Measurements from ENCODE around the gene WWTR1. TPM values are rescaled to one million over a fixed set of nuclear protein-coding genes. Genes with fewer than 3 reads are reported as not detected.

WWTR1 gene
- total and polyA plus RNA-seq, 2 donors from 2014 or later, result 23.3 to 117 TPM

GRCh38 chr3:149570016-149570415 lies 87.8 kb downstream of the WWTR1 start:
- intact Hi-C loops (cut with DNase I), result no loop called here
- TF ChIP-seq CTCF (IDR thresholded peaks at IDR 0.05; ENCODE audit: borderline replicate concordance, extremely low read depth, insufficient read depth), result no peak
- no peaks in the 10 kb centered on the region for H3K36me3 ChIP-seq (ENCODE audit: control insufficient read depth in 2 of 3, insufficient read depth in 3 of 3, low read length in 3 of 3)
- H3K4me1 ChIP-seq (ENCODE audit: control insufficient read depth in 2 of 3, insufficient read depth in 2 of 3, low read depth in 1 of 3, low read length in 3 of 3), result peaks cover 0 to 16% (median 12%) of the 10 kb centered on the region in 3 donors
- no peaks in the 10 kb centered on the region for H3K9me3 ChIP-seq (ENCODE audit: control insufficient read depth in 2 of 3, insufficient read depth in 1 of 3, low read length in 3 of 3)
- FAIRE-seq (no peak), DNase-seq (no peak)
- no peak overlapping the region for H3K27ac ChIP-seq (ENCODE audit: low read depth in 2 of 2, low read length in 2 of 2)
- no peak overlapping the region for H3K4me3 ChIP-seq (ENCODE audit: low read length in 3 of 3)
- H3K27me3 ChIP-seq (ENCODE audit: control insufficient read depth, insufficient read depth, low read length), result no peaks in the 10 kb centered on the region
- no peak overlapping the region for H3K9ac ChIP-seq (ENCODE audit: low read length in 3 of 3)

GRCh38 chr3:149567381-149567780 lies 90.4 kb downstream of the WWTR1 start:
- Histone ChIP-seq H3K27me3 (ENCODE audit: control insufficient read depth, insufficient read depth, low read length) (no peaks in the 10 kb centered on the region), H3K9ac (ENCODE audit: low read length in 3 of 3) (no peak overlapping the region), H3K4me3 (ENCODE audit: low read length in 3 of 3) (no peak overlapping the region), H3K27ac (ENCODE audit: low read depth in 2 of 2, low read length in 2 of 2) (no peak overlapping the region), H3K4me1 (ENCODE audit: control insufficient read depth in 2 of 3, insufficient read depth in 2 of 3, low read depth in 1 of 3, low read length in 3 of 3) (peaks cover 0 to 12% (median 7%) of the 10 kb centered on the region in 3 donors), H3K36me3 (ENCODE audit: control insufficient read depth in 2 of 3, insufficient read depth in 3 of 3, low read length in 3 of 3) (no peaks in the 10 kb centered on the region), H3K9me3 (ENCODE audit: control insufficient read depth in 2 of 3, insufficient read depth in 1 of 3, low read length in 3 of 3) (no peaks in the 10 kb centered on the region)
- intact Hi-C loops (cut with DNase I), result no loop called here
- no peak for DNase-seq
- FAIRE-seq, result no peak
- TF ChIP-seq CTCF (IDR thresholded peaks at IDR 0.05; ENCODE audit: borderline replicate concordance, extremely low read depth, insufficient read depth), result no peak

GRCh38 chr3:149566292-149566975 lies 91.4 kb downstream of the WWTR1 start:
- no peak for TF ChIP-seq CTCF (IDR thresholded peaks at IDR 0.05; ENCODE audit: borderline replicate concordance, extremely low read depth, insufficient read depth)
- no peaks in the 10 kb centered on the region for H3K9me3 ChIP-seq (ENCODE audit: control insufficient read depth in 2 of 3, insufficient read depth in 1 of 3, low read length in 3 of 3)
- no peak for DNase-seq
- intact Hi-C loops (cut with DNase I), result no loop called here
- H3K27me3 ChIP-seq (ENCODE audit: control insufficient read depth, insufficient read depth, low read length), result no peaks in the 10 kb centered on the region
- no peak overlapping the region for H3K4me3 ChIP-seq (ENCODE audit: low read length in 3 of 3)
- peaks cover 0 to 9% (median 2%) of the 10 kb centered on the region in 3 donors for H3K4me1 ChIP-seq (ENCODE audit: control insufficient read depth in 2 of 3, insufficient read depth in 2 of 3, low read depth in 1 of 3, low read length in 3 of 3)
- no peaks in the 10 kb centered on the region for H3K36me3 ChIP-seq (ENCODE audit: control insufficient read depth in 2 of 3, insufficient read depth in 3 of 3, low read length in 3 of 3)
- H3K9ac ChIP-seq (ENCODE audit: low read length in 3 of 3), result no peak overlapping the region
- H3K27ac ChIP-seq (ENCODE audit: low read depth in 2 of 2, low read length in 2 of 2), result no peak overlapping the region
- FAIRE-seq, result no peak
